Measurements from ENCODE around the gene KCNT1. TPM values are rescaled to one million over a fixed set of nuclear protein-coding genes. Genes with fewer than 3 reads are reported as not detected.

KCNT1 gene
- total RNA-seq, 1 donor from 2014 or later: not detected

DNA sequence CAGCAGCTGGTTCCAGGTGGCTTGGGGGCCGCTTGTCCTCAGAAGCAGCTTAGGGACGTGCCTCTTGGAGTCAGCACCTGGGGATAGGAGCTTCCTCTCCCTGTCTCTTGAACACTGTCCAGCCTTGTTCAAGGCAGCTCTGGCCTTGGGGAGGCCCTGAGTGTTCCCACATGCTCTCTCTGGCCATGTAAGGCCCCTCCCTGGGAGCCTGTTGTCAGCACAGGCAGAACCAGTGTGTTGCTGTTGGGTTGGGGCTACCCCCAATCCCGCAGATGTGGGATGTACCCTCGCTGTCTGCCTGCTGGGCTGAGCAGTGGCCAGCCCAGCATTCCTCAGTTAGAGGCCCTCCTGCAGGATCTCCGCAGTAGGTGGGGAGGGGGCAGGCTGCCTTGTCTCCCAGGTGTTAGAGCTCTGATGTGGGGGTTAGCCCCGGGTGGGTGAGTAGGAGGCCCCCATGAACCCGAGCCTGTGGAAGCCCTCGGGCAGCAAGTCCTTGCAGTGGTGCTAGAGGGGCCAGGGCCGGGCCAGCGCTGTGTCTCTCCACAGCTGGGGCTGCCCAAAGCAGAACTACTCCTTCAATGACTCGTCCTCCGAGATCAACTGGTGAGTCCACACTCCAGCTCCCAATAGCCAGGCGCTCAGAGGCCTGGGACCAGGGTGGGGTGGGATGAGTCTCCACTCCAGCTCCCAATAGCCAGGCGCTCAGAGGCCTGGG, 51.6 kb downstream of the KCNT1 start:
- DNase-seq (ENCODE audit: low spot score): no peak
- no peak overlapping the region for H3K4me3 Mint-ChIP-seq (ENCODE audit: unreplicated experiment)
- H3K36me3 Mint-ChIP-seq (ENCODE audit: low read depth, unreplicated experiment): peaks cover 4% of the 10 kb centered on the region
- H3K9me3 Mint-ChIP-seq (ENCODE audit: unreplicated experiment): no peaks in the 10 kb centered on the region
- TF ChIP-seq, protein P1, sequence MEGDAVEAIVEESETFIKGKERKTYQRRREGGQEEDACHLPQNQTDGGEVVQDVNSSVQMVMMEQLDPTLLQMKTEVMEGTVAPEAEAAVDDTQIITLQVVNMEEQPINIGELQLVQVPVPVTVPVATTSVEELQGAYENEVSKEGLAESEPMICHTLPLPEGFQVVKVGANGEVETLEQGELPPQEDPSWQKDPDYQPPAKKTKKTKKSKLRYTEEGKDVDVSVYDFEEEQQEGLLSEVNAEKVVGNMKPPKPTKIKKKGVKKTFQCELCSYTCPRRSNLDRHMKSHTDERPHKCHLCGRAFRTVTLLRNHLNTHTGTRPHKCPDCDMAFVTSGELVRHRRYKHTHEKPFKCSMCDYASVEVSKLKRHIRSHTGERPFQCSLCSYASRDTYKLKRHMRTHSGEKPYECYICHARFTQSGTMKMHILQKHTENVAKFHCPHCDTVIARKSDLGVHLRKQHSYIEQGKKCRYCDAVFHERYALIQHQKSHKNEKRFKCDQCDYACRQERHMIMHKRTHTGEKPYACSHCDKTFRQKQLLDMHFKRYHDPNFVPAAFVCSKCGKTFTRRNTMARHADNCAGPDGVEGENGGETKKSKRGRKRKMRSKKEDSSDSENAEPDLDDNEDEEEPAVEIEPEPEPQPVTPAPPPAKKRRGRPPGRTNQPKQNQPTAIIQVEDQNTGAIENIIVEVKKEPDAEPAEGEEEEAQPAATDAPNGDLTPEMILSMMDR (IDR thresholded peaks at IDR 0.05; ENCODE audit: unreplicated experiment): no peak
- H3K4me1 Mint-ChIP-seq (ENCODE audit: unreplicated experiment): no peaks in the 10 kb centered on the region
- no peak overlapping the region for H3K27ac Mint-ChIP-seq (ENCODE audit: unreplicated experiment)
- peaks cover 3% of the 10 kb centered on the region for H3K27me3 Mint-ChIP-seq (ENCODE audit: unreplicated experiment)

DNA sequence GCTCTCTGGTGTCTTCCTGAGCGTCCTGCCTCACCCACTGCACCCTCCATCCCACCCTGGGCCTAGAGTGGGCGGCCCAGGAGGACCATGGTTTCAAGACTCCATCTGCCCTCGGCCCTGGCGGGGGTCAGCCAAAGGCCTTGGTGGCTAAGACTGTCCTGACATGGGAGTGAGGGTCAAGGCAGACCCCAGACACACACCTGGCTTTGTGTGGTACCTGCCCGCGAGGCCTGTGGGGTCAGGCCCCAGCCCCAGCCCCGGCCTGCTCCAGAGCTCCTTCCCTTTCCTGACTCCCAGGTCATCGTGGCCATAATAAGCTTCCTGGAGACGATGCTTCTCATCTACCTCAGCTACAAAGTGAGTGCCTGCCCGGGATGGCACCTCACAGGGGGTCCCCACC, 54.6 kb downstream of the KCNT1 start:
- Mint-ChIP-seq H3K4me3 (ENCODE audit: unreplicated experiment) (no peak overlapping the region), H3K4me1 (ENCODE audit: unreplicated experiment) (no peaks in the 10 kb centered on the region), H3K27me3 (ENCODE audit: unreplicated experiment) (peaks cover 5% of the 10 kb centered on the region), H3K36me3 (ENCODE audit: low read depth, unreplicated experiment) (peaks cover 3% of the 10 kb centered on the region), H3K9me3 (ENCODE audit: unreplicated experiment) (no peaks in the 10 kb centered on the region), H3K27ac (ENCODE audit: unreplicated experiment) (no peak overlapping the region)
- DNase-seq (ENCODE audit: low spot score): no peak
- TF ChIP-seq, protein P1 (IDR thresholded peaks at IDR 0.05; ENCODE audit: unreplicated experiment): no peak

DNA sequence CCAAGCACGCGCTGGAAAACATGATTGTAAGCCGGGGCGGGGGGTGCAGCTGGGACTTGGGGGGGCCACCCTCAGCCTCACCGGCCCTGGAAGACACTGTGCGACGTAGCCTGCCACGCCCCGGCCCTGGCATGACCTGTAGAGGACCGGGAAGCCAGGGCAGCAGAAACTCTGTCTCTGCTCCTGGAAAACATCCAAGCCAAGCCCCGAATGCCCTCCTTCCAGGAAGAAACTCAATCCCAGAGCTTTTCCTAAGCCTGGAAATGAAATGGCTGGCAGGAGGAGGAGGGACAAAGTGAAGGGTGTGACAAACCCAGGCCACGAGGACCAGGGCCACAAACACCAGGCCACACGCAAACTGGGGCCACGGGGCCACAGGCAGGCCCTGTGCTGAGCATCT, 55.4 kb downstream of the KCNT1 start:
- no peak for DNase-seq (ENCODE audit: low spot score)
- Mint-ChIP-seq H3K9me3 (ENCODE audit: unreplicated experiment) (no peaks in the 10 kb centered on the region), H3K27me3 (ENCODE audit: unreplicated experiment) (peaks cover 3% of the 10 kb centered on the region), H3K27ac (ENCODE audit: unreplicated experiment) (no peak overlapping the region), H3K4me3 (ENCODE audit: unreplicated experiment) (no peak overlapping the region), H3K4me1 (ENCODE audit: unreplicated experiment) (no peaks in the 10 kb centered on the region), H3K36me3 (ENCODE audit: low read depth, unreplicated experiment) (no peaks in the 10 kb centered on the region)
- TF ChIP-seq, protein P1 (IDR thresholded peaks at IDR 0.05; ENCODE audit: unreplicated experiment): no peak

DNA sequence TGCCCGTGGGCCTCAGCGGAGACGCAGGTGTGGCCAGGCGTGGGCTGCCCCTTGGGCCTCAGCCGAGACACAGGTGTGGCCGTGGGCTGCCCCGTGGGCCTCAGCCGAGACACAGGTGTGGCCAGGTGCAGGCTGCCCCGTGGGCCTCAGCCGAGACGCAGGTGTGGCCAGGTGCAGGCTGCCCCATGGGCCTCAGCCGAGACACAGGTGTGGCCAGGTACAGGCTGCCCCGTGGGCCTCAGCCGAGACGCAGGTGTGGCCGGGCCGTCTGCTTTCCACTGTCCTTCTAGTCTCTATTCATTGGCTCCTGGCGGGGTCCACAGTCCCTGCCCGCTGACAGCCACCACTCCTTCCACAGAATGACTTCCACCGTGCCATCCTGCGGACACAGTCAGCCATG, 56.1 kb downstream of the KCNT1 start:
- no peak overlapping the region for H3K4me3 Mint-ChIP-seq (ENCODE audit: unreplicated experiment)
- TF ChIP-seq, protein P1 (IDR thresholded peaks at IDR 0.05; ENCODE audit: unreplicated experiment): no peak
- H3K36me3 Mint-ChIP-seq (ENCODE audit: low read depth, unreplicated experiment): no peaks in the 10 kb centered on the region
- no peak for DNase-seq (ENCODE audit: low spot score)
- no peaks in the 10 kb centered on the region for H3K9me3 Mint-ChIP-seq (ENCODE audit: unreplicated experiment)
- no peaks in the 10 kb centered on the region for H3K4me1 Mint-ChIP-seq (ENCODE audit: unreplicated experiment)
- peaks cover 3% of the 10 kb centered on the region for H3K27me3 Mint-ChIP-seq (ENCODE audit: unreplicated experiment)
- H3K27ac Mint-ChIP-seq (ENCODE audit: unreplicated experiment): no peak overlapping the region

DNA sequence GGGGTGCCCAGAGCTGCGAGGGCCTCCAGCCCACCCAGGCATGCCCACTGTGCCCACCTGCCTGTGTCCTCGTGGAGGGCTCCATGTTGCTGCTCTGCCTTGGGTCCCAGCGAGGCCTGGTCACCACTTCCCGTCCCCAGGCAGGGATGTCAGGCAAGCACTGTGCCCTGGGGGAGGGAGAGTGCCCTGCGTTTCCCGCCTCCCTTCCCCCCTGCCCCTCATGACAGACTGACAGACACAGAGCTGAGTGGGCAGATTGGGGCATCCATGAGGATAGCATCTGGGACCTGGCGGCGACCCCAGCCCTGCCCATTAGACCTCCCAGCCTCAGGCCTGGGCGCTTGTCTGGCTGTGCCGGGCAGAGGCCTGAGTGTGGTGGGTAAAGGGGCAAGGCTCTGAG, 56.9 kb downstream of the KCNT1 start:
- Mint-ChIP-seq H3K27me3 (ENCODE audit: unreplicated experiment) (peaks cover 3% of the 10 kb centered on the region), H3K4me1 (ENCODE audit: unreplicated experiment) (no peaks in the 10 kb centered on the region), H3K36me3 (ENCODE audit: low read depth, unreplicated experiment) (no peaks in the 10 kb centered on the region), H3K9me3 (ENCODE audit: unreplicated experiment) (no peaks in the 10 kb centered on the region), H3K4me3 (ENCODE audit: unreplicated experiment) (no peak overlapping the region), H3K27ac (ENCODE audit: unreplicated experiment) (no peak overlapping the region)
- DNase-seq (ENCODE audit: low spot score): no peak
- TF ChIP-seq, protein P1 (IDR thresholded peaks at IDR 0.05; ENCODE audit: unreplicated experiment): no peak
